NCI-H2196 treated with DMSO at 0.1 percent for 48 hours (cell line): ENCODE data around the gene NFE2.

Experiments used
- DNase-seq: peaks from one replicate; lab custom pipeline; 2025; ENCODE audit not compliant: unreplicated experiment; lab: John Stamatoyannopoulos, UW

Gene NFE2

DNA sequence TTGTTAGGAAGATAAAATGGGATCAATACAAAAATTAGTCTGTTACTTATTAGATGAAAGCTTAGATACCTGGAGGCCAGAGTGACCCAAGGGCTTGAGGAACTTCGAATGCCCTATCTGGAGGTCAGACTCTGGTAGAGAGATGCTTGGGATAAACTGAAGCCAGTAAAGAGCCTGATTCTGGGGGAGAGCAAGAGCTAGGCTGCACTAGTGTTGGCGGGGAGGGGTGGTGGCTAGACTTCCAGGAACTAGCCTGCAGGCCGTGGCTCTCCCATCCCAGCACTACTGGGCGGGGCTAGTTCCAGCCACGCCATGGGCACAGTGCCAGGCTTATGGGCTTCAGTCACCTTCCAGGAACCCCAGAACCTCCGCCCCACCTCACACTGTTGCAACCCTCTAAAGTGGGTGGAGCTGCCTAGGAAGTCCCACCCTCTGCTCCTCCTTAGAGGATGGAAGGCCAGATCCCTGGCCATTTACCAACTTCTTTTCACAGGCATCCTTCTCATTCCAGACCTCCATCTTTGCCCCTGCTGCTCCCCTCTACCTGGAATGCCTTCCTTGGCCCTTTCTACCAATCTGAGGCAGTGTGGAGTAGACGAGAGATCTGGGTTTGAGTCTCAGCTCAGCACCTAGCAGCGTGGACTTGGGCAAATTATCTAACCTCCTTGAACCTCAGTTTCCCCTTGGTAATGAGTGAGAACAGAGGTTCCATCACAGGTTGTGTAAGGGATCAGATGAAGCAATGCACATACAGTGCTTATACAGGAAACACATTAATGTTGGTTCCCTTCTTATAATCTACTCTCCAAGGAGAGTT, 6.3 kb upstream of the NFE2 start:
- peak; percentile 14 for DNase-seq

DNA sequence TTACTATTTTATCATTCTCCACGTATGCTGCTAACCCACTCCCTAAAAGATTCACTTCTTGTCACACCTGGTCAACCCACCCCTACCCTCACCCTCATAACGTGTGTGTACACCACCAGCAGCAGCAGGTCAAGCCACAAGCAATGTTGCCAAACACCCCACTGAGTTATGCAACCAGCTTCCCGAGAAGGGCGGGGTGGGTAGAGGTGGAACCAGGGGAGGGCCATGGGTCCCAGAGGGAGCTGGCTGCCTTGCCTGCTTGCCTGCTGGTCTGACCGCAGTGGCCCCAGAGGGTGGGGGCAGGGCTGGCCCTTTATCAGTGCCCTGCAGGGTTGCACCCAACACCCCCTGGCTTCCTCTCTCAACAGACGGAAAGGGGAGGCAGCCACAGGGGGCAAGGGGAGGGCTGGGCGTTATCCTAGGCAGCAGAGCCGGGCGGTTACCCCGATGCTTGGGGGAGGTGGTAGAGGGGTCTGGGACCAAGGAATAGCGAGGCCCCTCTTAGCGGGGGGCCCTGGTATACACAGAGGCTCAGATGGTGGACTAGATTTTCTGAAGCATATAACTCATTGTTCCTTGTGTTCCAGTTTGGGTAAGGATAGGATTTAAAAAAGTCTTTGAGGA, 3.5 kb upstream of the NFE2 start:
- DNase-seq = no peak

DNA sequence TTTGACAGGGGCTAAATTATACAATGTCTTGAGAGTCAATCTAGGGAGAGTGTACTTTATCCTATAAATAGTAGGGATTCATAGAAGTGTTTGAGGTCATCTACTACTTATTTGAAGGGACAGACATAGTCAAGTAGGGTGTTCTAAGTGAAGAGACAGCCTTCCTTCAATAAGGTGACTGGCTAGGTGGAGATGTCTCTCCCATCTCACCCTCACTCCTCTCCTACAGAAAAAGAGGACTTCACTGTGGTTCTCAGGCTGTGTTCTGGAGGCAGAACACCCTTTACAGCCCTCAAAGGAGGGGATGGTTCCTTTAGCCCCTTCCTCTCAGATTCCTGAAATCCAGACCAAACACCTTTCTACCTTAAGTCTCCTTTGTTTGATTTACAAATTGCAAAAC, 2.8 kb upstream of the NFE2 start:
- DNase-seq = no peak

DNA sequence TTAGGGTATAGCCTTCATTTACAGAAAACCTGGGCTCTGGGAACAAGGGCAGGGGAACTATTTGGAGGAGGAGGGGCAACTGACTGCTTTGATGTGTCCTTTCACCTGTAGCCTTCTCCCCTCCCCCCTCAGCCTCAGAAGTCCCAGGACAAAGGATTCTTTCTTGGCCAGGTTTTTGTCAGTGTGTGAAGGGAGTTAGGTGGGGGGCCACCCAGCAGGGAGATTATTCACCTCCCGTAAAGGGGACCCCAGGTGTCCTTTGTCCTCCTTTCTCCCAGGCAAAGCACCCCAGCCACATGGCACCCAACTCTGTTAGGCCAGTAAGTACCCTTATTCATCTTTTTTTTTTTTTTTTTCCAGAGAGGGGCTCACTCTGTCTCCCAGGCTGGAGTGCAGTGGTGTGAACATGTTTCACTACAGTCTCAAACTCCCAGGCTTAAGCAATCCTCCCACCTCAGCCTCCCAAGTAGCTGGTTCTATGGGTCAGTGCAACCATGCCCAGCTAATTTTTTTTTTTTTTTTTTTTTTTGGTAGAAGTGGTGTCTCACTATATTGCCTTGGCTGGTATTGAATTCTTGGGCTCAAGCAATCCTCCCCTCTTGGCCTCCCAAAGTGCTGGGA, 723 bp upstream of the NFE2 start:
- no peak for DNase-seq

DNA sequence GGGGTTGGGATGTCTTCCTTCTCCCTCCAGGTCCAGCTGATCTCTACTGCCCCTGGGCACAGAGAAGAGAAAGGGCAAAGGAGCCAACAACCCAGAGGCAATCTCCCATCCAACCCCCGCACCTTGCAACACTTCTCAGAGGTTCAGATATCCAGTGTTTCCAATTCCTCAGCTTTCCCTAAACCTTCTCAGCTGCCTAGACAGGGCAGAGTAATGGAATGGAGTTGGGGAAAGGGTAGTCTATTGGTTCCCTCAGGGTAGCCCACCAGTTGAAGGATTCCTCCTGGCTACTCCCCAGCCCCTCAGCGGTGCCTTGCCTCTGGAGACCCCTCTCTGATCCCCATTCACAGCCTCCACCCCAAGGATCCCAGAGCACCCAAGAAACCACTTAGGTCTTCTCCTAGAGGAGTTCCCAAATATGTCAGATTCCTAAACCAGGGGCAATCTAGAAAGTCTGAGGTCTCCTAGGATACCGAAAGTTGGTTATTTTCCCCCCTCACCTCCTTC, 537 bp downstream of the NFE2 start:
- DNase-seq = no peak

DNA sequence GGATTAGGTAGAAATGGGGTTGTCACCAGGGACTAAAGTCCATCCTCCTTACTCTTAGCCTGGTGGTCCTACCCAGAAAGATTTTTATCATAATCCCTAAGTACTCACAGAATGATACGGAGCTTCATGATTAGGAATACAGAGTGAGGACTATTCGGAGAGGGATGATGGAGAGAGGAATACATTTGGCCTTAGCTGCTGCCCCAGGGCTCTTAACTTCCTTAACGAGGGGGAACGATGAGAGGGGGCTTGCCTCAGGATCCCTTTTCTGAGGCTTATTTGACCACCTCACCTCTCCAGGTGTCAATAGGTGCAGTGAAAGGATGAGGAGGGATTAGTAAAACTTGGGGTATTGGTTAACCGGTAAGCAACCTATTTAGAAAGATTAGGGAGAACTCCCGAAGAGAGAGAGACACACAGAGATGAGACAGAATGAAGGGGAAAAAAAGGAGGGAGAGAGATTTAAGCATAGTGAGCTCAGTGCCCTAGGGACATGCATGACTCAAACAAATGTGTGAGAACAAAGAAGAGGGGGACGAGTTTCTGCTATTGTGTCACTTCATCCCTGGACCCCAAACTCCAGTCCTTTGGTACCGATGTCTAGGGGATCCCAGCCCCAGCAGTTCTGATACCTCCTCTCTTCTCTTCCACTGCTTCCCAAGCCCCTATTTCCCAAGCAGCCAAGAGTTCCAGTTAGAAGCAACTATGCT, 1.1 kb downstream of the NFE2 start:
- DNase-seq = no peak

DNA sequence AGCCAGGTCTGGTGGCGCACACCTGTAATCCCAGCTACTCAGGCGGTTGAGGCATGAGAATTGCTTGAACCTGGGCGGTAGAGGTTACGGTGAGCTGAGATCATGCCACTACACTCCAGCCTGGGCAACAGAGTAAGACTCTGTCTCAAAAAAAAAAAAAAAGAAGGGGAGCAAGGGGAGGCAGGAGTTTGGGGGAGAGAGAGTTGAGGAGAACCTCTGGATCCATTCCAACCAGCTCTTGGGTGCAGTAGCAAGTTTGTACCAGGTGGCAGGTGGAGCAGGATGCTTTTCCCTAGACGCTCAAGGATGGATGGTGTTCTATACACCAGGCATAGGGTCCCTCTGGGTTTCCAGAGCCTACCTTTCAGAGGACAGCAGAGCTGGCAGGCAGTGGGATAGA, 1.9 kb downstream of the NFE2 start:
- no peak for DNase-seq

DNA sequence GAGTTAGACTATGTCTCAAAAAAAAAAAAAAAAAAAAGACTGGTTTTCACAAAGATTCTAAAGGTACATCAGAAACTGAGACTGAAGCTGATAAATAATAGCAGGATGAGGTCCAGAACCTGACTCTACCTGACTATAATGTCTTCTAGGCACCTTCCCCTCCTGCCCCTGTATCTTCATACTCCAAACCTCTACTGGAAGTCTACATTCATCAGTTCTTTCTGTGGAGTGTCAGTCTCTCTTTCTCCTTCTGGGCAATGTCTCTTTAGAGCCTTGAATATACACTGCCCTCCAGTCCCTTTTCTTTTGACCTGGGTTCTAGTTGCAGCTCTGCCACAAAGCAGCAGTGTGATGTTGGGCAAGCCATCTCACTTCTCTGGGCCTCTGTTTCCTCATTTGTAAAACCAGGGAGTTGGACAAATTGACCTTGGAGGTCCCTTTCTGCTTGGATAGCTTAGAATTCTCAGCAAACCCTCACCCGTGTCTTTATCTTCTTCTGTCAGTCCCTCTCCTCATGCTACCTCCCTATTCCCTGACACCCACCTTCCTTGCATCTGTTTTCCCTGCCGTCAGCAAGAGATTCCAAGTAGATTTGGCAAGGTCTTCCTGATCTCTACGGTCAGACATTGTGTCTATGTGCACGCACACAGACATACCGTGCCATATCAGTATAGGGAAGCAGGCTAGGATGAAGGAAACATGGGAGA, 4.3 kb downstream of the NFE2 start:
- DNase-seq = no peak

DNA sequence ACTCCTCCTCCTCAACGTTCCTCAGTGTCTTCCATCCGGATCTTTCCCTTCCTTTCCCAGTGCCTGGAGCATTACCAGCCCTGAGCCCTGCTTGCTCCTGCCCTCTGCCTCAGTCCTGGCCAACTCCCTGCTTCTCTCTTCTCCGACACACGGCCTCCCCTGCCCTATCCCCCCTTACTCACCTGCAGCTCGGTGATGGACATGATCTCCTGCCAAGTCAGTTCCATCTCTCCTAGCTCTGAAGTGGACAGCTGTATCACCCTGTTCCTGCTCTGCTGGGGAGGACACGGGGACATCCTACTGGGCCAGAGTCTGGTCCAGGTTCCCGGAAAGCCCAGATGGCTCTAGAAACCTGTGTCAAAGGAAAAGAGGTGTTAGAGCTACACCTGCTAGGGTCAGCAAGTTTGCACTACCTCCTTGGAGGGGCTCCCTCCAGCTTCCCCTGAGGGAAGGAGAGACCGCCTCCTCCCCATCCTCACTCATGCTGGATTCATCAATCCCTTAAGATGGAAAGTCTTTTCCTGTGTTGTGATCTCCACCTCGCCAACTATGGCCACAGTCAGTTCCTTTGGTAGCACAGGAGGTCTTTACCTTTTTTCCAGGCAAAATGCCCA, 5.8 kb downstream of the NFE2 start:
- DNase-seq = no peak

DNA sequence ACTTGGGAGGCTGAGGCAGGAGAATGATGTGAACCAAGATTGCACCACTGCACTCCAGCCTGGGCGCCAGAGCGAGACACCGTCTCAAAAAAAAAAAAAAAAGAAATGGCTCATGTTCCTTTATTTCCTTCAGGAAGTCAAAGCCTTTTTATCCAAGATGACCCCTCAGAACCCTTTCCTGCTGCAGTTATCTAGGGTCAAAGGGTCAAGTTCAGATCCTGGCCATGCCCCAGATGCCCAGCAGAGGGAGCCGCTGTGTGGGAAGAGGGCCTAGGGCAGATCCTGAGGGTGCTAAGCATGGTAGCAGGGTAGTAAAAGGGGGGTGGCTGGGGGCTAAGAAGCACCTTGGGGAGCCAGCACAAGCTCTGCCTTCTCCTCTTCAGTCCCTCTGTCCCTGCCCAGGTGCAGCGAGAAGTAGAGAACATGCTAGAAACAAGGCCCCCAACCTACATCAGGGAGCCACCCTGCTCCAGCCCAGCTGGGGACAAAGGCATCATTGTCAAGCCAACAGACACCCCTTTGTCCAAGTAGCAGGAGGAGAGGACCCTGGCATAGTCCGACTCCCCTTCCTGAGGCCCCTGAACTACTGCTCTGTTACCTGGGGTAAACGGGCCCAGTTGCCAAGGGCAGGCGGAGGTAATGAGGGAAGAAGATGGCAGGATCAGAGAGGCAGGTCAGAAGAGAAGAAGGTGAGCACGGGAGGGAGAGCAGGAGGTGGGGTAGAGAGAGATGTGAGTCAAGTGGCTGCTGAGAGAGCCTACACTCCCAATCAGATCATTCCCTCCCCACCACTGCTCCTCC, 6.5 kb downstream of the NFE2 start:
- peak; percentile 29 for DNase-seq

DNA sequence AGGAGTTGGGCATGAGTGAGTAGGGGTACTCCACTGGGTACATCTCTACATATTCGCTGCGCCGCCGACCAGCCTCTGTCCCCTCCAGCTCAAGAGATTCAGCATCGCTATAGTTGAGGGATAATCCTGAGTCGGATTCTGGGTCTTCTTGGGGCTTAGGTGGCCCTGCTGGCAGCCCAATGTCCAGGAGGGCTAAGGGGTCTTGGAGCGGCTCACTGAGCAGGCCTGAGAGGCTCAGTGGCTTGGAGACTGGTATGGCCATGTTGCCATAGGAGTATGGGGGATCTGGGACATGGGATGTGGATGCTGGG, 7.9 kb downstream of the NFE2 start:
- DNase-seq = no peak

DNA sequence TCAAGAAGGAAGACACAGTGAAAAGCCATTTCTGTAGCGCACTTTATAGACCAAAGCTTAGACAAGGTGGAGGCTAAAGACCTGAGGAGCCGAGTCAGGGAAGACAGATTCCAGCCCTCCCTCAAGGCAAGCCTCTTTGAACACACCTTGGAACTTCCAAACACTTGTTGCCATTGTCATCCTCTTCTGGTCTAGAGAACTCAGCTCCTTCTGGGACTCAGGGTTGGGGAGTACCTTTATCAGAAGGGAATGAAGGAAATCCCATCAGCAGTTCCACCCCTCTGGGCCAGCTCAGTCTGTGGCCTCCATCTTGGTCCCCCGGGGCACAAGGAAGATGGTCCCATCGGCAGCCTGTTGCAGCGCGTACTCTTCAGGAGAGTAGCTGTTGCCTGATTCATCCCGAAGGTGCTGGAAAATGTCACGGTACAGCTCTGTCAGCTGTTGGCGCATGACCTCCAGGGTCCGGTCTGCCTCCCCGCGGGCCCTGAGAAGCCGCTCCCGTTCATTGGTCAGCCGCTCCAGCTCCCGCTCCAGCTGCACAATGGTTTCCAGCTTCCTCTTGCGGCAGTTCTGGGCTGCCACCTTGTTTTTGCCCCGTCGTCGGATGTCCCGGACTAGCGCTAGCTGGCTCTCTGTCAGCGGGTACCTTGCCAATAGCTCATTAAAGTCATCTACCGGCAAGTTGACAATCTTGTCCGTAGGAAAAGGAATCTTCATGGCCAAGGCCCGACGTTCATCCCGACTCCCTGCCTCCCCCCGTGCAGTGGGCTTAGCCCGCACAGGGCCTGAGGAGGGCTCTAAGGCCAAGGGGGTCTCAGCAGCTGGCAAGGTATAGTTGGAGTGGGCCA, 8.5 kb downstream of the NFE2 start:
- DNase-seq = no peak

DNA sequence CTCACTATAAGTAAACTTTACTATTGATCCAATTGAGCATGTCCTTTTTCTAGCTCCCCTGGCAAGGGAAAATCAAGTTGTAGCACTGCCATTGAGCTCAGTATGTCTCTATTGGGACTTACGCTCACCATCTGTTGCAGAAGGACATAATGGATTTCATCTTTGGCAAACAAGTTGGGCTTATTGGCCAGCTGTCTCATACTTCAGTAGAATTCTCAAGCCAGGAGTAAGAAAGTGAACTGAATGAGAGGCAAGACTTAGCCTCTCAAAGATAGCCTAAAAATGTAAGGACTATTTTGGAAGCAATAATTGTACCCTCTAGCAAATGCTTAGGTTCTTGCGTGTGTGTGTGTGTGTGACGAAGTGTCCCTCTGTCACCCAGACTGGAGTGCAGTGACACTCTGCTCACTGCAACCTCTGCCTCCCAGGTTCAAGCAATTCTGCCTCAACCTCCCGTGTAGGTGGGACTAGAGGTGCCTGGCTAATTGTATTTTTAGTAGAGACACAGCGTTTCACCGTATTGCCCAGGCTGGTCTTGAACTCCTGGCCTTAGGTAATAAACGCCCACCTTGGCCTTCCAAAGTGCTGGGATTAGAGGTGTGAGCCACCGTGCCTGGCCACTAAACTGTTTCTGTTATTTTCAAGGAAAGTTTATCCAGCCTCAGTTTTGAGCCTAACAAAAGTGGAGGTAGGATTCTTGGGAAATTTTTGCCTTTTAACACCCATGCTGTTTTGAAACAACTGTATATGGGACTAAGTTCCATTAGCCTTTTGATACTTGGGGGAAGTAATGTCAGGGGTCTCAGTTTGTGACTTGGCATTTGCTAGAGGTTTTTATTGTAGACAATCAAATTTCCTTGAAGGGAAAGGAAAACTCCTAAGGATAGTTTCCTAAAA, 13.3 kb downstream of the NFE2 start:
- no peak for DNase-seq

DNA sequence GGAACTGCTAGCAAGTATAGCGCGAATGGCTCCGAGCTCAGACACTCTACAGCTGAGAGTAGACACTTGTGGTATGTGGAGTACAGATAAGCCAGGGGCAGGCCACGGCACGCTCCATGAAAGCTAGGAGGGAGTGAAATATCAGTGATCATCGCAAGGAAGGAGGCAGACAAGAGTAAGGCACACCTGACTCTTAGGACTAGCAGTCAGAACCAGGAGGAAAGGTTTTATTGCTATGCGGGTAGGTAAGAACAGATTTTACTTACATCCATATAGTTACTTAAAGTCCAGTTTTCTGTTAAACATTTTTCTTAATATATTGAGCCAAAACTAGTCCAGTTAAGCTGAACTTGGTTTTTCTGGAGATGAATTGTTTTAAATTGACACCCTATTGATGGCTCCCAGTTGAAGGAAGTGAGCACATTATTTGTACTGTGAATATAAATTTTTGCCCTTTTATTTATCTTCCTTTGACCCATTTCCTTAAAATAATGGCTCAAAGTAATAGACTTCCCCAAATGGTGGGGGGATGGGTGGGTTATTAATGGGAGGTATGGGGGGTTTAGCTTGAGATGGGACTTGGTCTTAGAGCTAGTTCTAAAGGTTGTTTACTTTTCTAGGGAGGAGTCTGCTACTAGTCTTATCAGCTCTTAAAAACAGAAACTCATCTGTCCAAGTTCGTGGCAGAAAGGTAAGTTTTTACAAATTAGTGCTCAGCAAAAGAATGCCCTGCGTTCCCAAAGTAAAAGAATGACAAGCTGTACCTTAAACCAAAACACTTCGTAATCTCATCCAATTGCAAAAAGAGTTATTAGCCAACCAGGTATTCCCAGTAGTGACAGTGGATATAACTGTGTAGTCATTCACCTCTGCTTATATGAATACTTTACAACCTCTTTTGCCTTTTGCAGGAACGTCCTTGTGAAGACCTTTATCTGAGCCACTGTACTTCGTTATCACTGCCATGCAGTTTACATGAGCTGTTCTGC, 14.5 kb downstream of the NFE2 start:
- no peak for DNase-seq

DNA sequence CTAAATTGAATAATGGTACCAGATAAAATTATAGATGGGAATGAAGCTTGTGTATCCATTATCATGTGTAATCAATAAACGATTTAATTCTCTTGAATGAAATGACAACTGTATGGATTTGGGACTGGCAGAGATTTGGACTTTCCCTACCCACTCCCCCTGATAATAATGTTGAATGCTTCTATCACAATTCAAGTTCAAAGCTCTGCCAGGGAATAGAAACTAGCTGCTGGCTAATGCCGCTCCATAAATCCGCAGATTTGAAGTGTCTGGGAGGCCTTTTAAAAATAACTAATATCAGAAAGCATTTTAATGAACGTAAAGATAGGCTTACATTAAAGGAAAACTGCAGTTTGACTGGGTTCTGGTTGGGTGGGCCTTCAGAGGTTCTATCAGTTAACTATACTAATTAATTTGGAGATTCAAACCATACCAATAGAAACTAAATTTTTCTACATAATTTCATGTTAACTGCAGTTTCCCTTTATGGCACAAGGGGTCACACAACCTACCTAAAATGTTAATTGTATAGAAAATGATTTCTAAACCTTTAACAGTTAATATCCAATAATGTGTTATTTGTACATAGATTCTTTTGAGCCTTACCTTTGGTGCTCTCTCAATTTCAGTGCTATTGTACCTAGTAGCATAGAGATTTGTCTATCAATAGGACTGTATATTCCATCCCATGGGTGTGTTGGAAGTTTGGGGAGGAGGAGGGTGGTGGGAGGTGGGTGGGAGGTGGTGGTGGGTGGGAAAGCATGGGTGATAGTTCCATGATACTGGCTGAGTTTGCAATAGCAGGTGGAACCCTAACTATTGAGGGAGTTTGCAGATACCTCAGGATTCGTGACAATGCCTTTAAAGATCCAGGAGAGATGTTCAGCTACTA, 15.4 kb downstream of the NFE2 start:
- DNase-seq = no peak
